Posterior vena cava (tissue), 2 donors: Measurements from ENCODE around the gene SEMA4C. TPM values are rescaled to one million over a fixed set of nuclear protein-coding genes. Genes with fewer than 3 reads are reported as not detected.

Source experiments
- DNase-seq: peaks from one replicate; pipeline ENCODE4 v3.0.0-alpha.2; 2020; ENCODE audit warnings: low spot score
- intact Hi-C, 2 donors: fragments of 100-400 bp; cut with DNase I; formaldehyde crosslinking; loops; one replicate each; pipeline versions ENCODE4 v1.14.1 to v1.14.2; 2022 to 2023
- long read RNA-seq, 2 donors: library from polyadenylated mRNA; unstranded; transcript quantifications; one replicate each; pipeline ENCODE4 v2.0.0, GENCODE V29; 2020 to 2021
- total RNA-seq, 2 donors: library from RNA; stranded (reverse); fragmentation: NEBNext Ultra II Directional; extraction: Animal tissue kit (Norgen Biotek cat#: 25700); gene quantifications; one replicate each; pipeline ENCODE4 v1.2.1, GENCODE V29; 2021
- donor health status: DM: yes; HTN: yes; CAD: no.
- donor health status: DM: yes; HTN: yes; CAD: no.

Gene SEMA4C, protein sequence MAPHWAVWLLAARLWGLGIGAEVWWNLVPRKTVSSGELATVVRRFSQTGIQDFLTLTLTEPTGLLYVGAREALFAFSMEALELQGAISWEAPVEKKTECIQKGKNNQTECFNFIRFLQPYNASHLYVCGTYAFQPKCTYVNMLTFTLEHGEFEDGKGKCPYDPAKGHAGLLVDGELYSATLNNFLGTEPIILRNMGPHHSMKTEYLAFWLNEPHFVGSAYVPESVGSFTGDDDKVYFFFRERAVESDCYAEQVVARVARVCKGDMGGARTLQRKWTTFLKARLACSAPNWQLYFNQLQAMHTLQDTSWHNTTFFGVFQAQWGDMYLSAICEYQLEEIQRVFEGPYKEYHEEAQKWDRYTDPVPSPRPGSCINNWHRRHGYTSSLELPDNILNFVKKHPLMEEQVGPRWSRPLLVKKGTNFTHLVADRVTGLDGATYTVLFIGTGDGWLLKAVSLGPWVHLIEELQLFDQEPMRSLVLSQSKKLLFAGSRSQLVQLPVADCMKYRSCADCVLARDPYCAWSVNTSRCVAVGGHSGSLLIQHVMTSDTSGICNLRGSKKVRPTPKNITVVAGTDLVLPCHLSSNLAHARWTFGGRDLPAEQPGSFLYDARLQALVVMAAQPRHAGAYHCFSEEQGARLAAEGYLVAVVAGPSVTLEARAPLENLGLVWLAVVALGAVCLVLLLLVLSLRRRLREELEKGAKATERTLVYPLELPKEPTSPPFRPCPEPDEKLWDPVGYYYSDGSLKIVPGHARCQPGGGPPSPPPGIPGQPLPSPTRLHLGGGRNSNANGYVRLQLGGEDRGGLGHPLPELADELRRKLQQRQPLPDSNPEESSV
- total RNA-seq = 10 to 100 TPM; 35.0 to 41.6 TPM
- long read RNA-seq, donor 1, partial matches to known transcripts = 4 of 6 reads
- long read RNA-seq, donor 1, other reads (novel, unspliced or antisense) = 1 of 6 reads
- long read RNA-seq, donor 2, partial matches to known transcripts = 10 of 15 reads
- long read RNA-seq, donor 2, other reads (novel, unspliced or antisense) = 3 of 15 reads

DNA sequence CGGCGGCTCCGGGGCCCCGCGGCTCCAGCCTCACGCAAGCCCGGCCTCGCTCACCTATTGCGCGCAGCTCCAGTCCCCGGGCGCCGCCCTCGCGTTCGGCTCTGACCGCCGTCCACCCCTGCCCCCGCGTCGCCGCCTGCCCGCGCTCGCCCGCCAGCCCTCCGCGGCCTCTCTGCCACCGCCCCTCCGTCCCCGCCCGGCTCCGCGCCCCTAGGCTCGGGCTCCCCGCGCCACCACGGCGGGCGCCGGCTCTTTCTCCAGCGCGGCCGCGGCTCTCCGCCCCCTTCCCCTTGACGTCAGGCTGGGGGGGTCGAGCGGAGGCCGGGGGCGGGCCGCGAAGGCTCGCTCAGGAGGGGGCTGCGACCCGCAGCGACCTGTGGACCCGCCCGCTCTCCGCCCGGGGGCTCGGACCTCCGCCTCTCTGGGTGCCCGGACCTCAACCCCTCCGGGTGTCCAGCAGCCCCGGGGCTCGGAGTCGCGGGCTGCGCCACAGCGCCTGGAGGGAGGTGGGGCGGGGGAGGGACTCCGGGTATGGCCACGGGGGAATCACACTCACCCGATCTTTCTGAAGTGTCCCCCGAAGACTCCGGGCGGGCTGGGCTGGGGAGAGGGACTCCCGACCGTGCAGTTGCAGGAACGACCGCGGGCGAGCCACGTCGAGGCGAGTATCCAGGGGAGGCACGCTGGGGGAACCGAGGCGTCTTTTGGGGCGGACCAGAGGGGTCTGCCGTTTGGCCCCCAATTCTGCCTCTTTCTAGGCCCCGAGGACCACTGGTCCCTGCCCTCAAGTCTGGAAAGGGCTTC lies at the start of gene SEMA4C:
Gene SEMA4C, minus strand, starts transcription at position 259 of the 804 bp plus-strand sequence. CDS start 2,194 bp downstream, outside the sequence.
- DNase-seq = peak; percentile 89
- intact Hi-C loops = loop anchor here (5.0 kb wide), 1 partner anchor 37 kb away; no protein-coding TSS in a partner anchor

DNA sequence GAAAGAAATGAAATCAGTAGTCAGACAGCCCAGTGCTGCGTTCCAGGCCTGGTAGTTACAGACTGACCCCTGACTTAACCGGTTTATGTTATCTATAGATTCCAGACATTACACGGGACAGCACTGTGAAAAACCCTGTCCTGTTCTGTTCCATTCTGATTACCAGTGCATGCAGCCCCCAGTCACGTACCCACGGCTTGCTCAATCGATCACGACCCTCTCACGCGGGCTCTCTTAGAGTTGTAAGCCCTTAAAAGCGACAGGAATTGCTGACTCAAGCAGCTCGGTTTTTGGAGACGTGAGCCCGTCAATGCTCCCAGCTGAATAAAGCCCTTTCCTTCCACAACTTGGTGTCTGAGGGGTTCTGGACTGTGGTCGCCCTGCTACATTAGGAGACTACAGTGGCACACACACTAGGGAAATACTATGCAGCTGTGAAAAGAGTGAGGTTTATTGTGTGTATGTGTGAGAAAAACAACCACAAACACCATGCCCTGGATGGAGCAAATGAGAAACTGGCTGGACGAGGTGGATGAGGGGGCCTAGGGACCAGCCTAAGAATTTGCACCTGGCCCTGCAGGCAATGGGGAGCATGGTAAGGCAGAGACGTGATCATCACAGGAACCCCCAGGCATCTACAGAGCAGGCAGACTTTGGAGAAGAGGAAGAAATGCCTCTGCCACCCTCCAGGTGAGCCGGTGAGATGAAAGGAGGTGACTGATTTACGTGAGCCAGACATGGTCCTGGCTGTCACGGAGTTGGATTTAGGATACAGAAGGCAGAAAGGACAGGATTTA lies 49.1 kb upstream of the SEMA4C start:
- intact Hi-C loops = no loop called here
- DNase-seq = no peak

DNA sequence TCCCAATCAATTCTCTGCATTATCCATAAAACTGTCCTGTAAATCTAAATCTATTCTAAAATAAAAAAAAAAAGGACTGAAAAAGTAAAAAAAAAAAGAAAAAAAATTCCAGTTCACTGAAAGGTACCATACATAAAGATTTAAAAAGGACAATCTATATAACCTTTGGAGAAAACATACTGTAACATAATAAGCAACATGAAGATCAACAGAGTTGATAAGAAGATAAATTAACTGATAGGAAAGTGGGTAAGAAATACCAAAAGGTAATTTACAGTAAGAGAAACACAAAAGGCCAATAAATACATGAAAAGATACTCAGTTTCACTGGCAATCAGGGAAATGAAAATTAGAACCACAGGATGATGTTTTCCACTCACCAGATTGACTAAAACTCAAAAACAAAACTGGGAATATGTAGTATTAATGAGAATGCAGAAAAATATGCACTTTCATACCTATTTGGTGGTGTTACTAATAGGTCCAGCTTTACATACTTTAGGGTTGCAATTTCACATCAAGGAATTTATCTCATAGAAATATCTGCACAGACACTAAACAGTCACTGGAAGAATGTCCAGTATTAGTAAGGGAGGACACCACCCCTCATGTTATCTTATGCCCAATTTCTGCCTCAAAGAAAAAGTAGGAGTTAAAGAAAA lies 48.3 kb upstream of the SEMA4C start:
- no peak for DNase-seq
- intact Hi-C loops = no loop called here

DNA sequence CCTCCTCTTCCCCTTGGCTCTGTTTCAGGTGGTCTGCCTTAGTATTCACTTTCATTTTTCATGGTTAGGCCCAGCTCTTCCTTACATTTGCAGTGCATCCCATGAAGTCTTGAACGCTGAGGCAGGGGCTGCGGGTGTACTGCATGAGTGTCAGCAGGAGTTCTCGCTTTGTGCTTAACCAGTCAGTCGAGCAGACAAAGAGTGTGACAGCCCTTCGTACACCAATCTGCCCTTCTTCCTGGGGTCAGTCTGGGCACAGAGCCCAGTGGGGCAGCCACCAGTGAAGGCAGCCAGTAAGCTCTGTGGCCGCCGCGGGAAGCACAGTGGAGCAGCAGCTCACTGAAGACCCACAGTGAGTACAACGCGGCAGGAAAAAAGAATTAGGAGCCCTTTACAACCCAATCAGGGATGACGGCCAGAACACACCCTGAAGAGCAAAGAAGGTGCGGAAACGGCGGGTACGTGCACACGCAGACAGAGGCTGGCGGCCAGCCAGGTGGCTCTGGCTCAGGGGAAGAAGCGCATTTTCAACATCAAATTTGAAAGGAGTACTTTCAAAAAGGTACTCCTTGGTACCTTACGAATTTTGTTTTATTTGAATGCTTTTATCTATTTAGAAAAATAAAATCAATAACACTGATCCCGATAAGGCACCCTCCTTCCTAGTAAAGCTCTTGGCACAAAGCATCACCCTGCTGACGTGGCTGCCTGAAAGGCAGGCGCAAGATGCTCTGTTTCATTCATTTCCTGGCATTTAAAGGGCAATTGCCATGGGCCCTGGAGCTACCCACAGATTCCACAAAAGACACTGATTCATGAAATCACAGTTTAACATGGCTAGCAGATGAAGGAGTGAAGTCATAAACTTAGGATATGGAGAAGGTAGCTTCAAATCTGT lies 47.0 kb upstream of the SEMA4C start:
- DNase-seq = no peak
- intact Hi-C loops = no loop called here

DNA sequence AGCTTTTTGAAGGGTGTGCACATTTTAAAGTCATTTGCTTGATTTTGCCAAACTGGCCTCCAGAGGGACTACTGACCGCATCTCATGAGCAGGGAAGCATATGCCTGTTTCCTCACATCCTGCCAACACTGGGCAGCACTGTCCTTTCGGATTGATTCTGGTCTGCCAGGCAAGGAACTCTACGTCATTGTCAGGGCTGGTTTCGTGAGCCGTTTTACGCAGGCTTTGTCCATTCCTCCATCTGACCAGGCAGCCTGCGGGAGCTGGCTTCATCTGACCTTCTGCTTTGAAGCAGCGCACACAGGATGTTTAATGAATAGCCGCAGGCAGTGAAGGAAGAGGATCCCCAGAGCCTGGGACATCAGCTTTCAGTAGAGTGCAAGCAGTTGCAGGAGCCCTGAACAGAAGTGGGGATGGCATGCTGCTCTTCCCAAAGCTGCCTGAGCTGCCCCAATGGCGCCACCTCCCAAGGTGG lies 46.3 kb upstream of the SEMA4C start:
- intact Hi-C loops = no loop called here
- no peak for DNase-seq

DNA sequence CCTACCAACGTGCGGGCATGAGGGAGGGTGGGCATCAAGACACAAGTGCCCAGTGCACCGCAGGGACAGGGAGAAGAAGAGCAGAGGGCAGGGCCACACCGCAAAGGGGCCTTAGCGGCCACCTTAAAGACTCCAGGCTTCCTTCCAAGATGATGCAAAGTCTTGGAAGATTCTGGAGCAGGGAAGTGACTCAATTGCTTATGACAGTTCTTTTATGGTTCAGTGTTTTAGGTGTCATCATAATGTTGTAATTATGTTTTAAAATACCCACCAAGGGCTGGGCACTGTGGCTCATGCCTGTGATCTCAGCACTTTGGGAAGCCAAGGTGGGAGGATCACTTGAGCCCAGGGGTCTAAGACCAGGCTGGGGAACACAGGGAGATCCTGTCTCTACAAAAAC lies 44.5 kb upstream of the SEMA4C start:
- DNase-seq = no peak
- intact Hi-C loops = loop anchor here in 1 of 2 donors (5.0 kb wide), 1 partner anchor 48 kb away; no protein-coding TSS in a partner anchor

DNA sequence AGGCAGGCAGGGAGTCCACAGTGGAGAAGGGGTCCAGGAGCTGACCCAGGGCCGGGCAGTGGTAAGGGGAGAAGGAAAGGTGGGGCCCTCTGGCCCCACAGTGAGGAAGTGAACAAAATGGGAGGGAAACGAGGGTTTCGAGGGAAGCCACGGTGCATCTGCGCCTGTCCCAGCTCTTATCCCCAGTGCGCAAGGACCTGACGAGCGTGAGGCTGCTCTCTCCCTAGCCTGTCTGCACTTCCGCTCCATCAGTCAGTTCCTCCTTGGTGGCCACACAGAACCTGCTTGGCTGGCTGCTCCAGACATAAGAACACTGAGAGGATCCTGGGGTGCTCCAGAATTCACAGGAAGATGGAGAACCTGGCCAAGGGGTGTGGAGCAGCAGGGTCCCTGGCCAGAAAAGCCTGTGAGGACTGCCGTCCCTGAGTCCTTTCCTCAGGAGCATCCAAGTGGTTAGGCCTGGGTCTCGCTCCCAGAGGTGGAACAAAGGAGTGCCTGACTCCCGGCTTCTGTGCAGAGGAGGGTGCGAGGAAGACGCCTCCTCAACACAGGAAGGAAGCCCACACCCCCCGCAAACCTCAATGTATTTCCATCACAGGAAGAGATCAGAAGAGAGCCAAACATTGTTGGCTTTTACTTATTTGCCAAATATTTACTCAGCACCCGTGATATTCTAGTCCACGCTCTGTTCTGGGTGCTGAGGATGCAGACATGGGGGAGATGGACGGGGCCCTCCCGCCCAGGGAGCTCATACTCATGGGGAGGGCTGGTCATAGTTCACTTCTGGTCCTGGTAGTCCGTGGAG lies 43.7 kb upstream of the SEMA4C start:
- intact Hi-C loops = loop anchor here in 1 of 2 donors (5.0 kb wide), 1 partner anchor 49 kb away; no protein-coding TSS in a partner anchor
- no peak for DNase-seq

DNA sequence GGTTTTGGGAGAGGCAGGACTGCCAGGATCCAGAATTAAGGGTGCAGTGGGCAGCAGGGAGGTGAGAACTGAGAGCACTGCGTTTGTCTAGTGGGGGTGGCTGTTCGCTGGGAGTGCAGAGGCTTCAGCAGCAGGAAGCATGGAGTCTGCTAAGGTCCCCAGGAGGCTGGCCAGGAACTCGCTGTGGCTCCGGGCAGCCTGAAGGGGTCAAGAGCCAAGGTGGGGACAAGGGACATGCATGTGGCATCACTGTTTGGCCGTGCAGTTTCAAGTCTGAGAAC lies 43.2 kb upstream of the SEMA4C start:
- intact Hi-C loops = loop anchor here in 1 of 2 donors (5.0 kb wide), 1 partner anchor 49 kb away; no protein-coding TSS in a partner anchor

DNA sequence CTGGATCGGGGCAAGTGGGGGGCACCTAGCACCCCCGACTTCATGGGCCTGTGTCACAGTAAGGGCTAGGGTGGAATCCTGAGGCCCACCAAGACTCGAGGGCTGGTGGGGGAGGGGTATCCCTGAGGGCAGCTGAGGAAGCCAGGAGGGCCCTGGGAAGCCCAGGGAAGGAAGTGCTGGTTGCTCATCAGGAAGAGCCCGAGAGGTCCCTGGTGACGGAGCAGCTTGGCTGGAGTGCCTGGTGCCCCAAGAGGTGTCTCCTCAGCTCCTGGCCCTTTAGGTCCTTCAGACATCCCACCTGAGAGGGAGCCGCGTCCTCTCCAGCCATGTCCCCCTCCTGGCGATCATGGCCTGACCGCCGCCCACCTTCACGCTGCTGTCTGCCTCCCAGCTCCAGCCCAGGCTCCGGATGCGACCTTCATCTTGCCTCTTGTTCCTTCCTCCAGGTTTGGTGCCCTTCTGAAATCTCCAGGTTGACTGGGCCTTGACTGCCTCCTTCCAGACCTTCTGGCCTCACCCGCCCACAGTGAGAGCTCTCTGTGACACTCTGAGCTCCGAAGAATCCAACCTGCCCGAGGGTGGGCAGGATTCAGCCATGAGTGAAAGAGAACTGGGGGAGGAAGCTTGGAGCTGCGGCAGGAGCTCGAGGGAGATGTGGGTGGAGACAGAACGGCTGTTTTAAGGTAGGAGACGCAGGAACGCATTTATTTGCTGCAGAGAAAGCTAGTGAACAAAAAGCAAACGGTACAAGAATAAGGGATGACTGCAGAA lies 42.7 kb upstream of the SEMA4C start:
- intact Hi-C loops = loop anchor here in 1 of 2 donors (5.0 kb wide), 1 partner anchor 50 kb away; no protein-coding TSS in a partner anchor

More for the DNA sequence above, 43.2 kb upstream of the SEMA4C start:
- no peak for DNase-seq

DNA sequence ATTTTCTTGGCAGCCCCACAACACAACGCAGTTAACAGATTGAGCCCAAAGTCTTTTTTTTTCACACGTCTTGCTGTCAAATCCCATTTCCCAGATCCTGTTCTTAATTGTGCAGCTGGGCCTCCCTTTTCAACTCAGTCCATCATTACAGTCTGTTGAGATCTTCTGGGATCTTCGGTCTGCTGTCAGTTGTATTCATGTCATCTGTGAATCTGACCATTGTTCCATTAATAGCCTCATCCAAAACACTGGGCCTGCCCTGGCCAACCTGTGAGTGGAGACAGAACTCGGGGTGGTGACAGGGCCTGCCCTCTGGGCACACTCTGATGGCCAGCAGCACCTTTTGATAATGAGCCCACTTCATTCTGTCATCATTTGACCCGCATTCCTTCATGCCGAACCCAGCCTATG lies 39.7 kb upstream of the SEMA4C start:
- no peak for DNase-seq
- intact Hi-C loops = loop anchor here (5.0 kb wide), 3 partner anchors 42 to 53 kb away; no protein-coding TSS in a partner anchor

More for the DNA sequence above, 42.7 kb upstream of the SEMA4C start:
- no peak for DNase-seq

DNA sequence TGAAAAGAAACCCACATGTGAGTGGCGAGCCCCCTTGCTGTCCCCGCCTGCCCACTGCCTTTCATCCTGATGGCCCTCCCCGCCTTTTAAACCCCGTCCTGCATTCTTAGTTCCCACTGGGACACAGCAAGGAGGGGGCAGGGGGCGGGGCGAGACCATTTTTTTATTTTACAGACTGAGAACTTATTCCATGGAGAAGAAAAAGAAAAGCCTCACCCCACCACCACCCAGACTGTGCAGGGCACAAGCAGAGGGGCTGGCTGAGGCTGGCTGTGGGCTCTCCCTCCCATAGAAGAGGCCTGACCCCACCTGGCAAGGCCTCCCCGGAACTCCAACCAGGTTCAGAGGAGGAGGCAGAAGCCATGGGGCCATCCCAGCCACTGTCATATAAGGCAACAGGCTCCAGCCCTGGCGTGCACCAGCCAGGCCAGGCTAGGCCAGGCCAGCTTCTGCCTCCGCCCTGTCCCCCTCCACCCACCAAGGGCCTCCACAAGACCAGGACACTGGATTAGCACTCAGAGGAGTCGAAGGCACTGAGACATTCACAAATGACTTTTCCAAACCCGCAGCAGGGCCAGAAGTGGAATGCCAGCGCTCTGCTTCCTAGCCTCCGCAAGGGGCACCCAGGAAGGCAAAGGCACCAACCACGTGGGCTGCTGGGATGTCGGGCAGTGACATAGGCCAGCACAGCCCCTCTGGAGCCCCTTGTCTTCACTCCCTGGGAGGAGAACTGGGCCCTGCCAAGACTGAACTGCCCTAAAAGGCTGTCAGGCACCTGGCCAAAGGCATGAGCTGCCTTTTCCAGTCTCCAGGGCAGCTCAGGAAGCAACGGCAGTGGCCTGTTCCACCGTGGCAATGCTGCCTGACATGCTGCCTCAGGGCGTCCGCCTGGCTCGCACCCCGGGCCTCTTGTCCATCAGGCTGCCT lies 37.5 kb upstream of the SEMA4C start:
- peak; percentile 94 for DNase-seq
- intact Hi-C loops = loop anchor here (5.0 kb wide), 2 partner anchors 40 to 45 kb away; no protein-coding TSS in a partner anchor

DNA sequence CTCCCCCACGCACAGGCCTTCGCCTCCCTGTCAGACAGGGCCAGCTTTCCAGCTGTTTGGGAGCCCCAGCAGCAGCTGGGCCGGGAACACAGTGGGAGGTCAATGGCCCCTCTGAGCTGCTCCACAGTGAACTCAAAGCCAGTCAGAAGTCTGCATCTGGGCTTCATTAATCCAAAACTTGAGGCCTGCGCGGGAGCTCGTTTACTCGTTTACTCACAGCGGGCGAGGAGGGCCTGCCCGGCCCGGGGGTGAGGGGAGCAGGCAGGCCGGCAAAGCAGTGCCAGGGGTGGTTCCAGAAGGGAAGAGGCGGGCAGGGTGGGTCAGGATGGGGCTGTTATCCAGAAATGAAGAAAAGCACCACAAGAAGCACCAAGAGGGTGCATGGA lies 36.8 kb upstream of the SEMA4C start:
- DNase-seq = no peak
- intact Hi-C loops = loop anchor here (5.0 kb wide), 2 partner anchors 39 to 46 kb away; no protein-coding TSS in a partner anchor

DNA sequence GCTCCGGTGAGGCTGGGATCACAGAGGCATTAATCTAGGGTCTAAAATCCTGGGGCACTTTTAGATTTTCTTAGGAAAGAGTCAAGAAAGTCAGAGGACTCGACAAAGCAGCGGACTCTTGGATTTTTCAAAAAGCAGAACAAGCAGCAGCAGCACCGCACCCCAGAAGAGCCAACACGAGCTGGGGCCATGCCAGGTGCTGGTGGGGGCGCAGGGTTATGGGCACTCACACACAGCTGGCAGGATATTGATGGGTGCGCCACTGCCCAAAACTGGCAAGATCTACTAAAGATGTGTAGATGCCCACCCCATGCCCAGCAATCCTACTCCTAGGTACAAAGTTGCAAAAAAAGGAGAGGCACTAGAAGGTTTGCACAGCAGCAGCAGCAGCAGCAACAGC lies 33.9 kb upstream of the SEMA4C start:
- intact Hi-C loops = no loop called here
- DNase-seq = no peak

DNA sequence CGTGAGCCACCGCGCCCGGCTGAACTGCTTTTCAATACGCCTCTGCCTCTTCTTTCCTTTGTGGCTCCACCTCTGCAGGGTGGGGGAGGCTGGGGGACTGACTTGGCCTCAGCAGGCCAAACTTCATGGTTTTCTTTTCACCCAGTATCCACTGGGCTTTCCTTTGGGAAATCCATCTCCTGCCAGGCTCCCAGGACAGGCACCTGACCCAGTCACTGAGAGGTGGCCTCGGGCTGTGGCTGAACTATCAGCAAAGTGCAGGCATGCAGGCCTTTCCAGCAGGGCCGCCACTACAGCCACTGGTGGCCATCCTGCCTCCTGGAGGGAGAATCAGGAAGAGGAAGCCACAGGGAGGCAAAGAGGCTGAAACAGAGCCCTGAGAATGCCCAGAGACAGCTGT lies 33.4 kb upstream of the SEMA4C start:
- DNase-seq = no peak
- intact Hi-C loops = no loop called here
